Islet of Langerhans (tissue), 1 donor: Measurements from ENCODE around the gene RCBTB2.

ENCODE experiments used
- FAIRE-seq: peaks from one replicate; lab custom pipeline; 2011; peaks lifted over from hg19 to GRCh38; lab: Jason Lieb, UNC

The RCBTB2 gene

GRCh38 chr13:48530833-48531232, 2.0 kb downstream of the RCBTB2 start:
- FAIRE-seq, result no peak

- FAIRE-seq, result peak; percentile 75
Observed at GRCh38 chr13:48528720-48529119, 4.2 kb downstream of the RCBTB2 start.

- FAIRE-seq, result peak; percentile 93
Observed at GRCh38 chr13:48527955-48528354, 4.9 kb downstream of the RCBTB2 start.

GRCh38 chr13:48526286-48526685, 6.6 kb downstream of the RCBTB2 start:
- FAIRE-seq, result no peak

GRCh38 chr13:48518083-48518482, 14.8 kb downstream of the RCBTB2 start:
- FAIRE-seq, result no peak

- FAIRE-seq, result no peak
Observed at GRCh38 chr13:48515732-48516131, 17.1 kb downstream of the RCBTB2 start.

GRCh38 chr13:48514793-48515192, 18.1 kb downstream of the RCBTB2 start:
- FAIRE-seq, result no peak

- no peak for FAIRE-seq
Observed at GRCh38 chr13:48511621-48512230, 21.2 kb downstream of the RCBTB2 start.

- FAIRE-seq, result no peak
Observed at GRCh38 chr13:48510698-48511097, 22.2 kb downstream of the RCBTB2 start.

GRCh38 chr13:48508011-48508410, 24.9 kb downstream of the RCBTB2 start:
- FAIRE-seq, result no peak

GRCh38 chr13:48507021-48507420, 25.9 kb downstream of the RCBTB2 start:
- FAIRE-seq, result no peak

GRCh38 chr13:48506092-48506701, 26.7 kb downstream of the RCBTB2 start:
- no peak for FAIRE-seq

- FAIRE-seq, result no peak
Observed at GRCh38 chr13:48505597-48506091, 27.2 kb downstream of the RCBTB2 start.

- no peak for FAIRE-seq
Observed at GRCh38 chr13:48505012-48505411, 27.9 kb downstream of the RCBTB2 start.

GRCh38 chr13:48504606-48505005, 28.3 kb downstream of the RCBTB2 start:
- no peak for FAIRE-seq

GRCh38 chr13:48502601-48503319, 30.1 kb downstream of the RCBTB2 start:
- FAIRE-seq, result no peak

GRCh38 chr13:48501705-48502104, 31.2 kb downstream of the RCBTB2 start:
- FAIRE-seq, result no peak

- FAIRE-seq, result no peak
Observed at GRCh38 chr13:48500652-48501197, 32.2 kb downstream of the RCBTB2 start.

- FAIRE-seq, result no peak
Observed at GRCh38 chr13:48497669-48498068, 35.2 kb downstream of the RCBTB2 start.

GRCh38 chr13:48496271-48497161, 36.4 kb downstream of the RCBTB2 start:
- FAIRE-seq, result no peak

GRCh38 chr13:48494874-48495273, 38.0 kb downstream of the RCBTB2 start:
- FAIRE-seq, result peak; percentile 47

GRCh38 chr13:48493851-48494250, 39.0 kb downstream of the RCBTB2 start:
- FAIRE-seq, result no peak
